Nephron (organoid): ENCODE measurements around the gene DSG2.

ENCODE experiments used
- H3K27ac Mint-ChIP-seq, 3 experiments: 2 replicates each; pipeline ENCODE4 v1.8.0; 2020; ENCODE audit warnings: mixed read lengths in 3 of 3, mild to moderate bottlenecking in 2 of 3, moderate library complexity in 1 of 3
- H3K27me3 Mint-ChIP-seq: 2 replicates; pipeline ENCODE4 v1.8.0; 2021; ENCODE audit warnings: low read depth, mild to moderate bottlenecking, moderate library complexity, mixed read lengths
- H3K36me3 Mint-ChIP-seq: 2 replicates; pipeline ENCODE4 v1.8.0; 2020; ENCODE audit warnings: low read depth, mixed read lengths
- H3K4me1 Mint-ChIP-seq: 2 replicates; pipeline ENCODE4 v1.8.0; 2020; ENCODE audit warnings: mixed read lengths
- H3K4me3 Mint-ChIP-seq, 3 experiments: 2 replicates each; pipeline ENCODE4 v1.8.0; 2020; ENCODE audit warnings: mild to moderate bottlenecking in 3 of 3, mixed read lengths in 3 of 3, moderate library complexity in 2 of 3
- H3K9me3 Mint-ChIP-seq: 2 replicates; pipeline ENCODE4 v1.8.0; 2020; ENCODE audit warnings: mixed read lengths
- TF ChIP-seq, protein P1 (sequence below), 3 experiments: fragments of 200-600 bp; sonication (generic); IDR thresholded peaks; one replicate each; pipeline ENCODE4 v1.5.0; 2021; ENCODE audit warnings: antibody characterized with exemption in 3 of 3; ENCODE audit not compliant: unreplicated experiment in 3 of 3

The DSG2 gene

DNA sequence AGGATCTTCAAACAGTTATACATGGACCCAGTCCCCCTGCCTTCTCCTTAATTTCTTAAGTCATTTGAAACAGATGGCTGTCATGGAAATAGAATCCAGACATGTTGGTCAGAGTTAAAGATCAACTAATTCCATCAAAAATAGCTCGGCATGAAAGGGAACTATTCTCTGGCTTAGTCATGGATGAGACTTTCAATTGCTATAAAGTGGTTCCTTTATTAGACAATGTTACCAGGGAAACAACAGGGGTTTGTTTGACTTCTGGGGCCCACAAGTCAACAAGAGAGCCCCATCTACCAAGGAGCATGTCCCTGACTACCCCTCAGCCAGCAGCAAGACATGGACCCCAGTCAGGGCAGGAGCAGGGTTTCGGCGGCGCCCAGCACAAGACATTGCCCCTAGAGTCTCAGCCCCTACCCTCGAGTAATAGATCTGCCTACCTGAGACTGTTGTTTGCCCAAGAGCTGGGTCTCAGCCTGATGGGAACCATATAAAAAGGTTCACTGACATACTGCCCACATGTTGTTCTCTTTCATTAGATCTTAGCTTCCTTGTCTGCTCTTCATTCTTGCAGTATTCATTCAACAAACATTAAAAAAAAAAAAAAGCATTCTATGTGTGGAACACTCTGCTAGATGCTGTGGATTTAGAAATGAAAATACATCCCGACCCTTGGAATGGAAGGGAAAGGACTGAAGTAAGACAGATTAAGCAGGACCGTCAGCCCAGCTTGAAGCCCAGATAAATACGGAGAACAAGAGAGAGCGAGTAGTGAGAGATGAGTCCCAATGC, 98.3 kb downstream of the DSG2 start:
- Mint-ChIP-seq H3K27ac (peak overlapping the region; percentile 69 to 91 (median 87)), H3K27me3 (peaks cover 6% of the 10 kb centered on the region), H3K9me3 (no peaks in the 10 kb centered on the region), H3K36me3 (no peaks in the 10 kb centered on the region), H3K4me1 (peaks cover 15% of the 10 kb centered on the region), H3K4me3 (no peak overlapping the region)
- TF ChIP-seq, protein P1, sequence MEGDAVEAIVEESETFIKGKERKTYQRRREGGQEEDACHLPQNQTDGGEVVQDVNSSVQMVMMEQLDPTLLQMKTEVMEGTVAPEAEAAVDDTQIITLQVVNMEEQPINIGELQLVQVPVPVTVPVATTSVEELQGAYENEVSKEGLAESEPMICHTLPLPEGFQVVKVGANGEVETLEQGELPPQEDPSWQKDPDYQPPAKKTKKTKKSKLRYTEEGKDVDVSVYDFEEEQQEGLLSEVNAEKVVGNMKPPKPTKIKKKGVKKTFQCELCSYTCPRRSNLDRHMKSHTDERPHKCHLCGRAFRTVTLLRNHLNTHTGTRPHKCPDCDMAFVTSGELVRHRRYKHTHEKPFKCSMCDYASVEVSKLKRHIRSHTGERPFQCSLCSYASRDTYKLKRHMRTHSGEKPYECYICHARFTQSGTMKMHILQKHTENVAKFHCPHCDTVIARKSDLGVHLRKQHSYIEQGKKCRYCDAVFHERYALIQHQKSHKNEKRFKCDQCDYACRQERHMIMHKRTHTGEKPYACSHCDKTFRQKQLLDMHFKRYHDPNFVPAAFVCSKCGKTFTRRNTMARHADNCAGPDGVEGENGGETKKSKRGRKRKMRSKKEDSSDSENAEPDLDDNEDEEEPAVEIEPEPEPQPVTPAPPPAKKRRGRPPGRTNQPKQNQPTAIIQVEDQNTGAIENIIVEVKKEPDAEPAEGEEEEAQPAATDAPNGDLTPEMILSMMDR (IDR thresholded peaks at IDR 0.05; ENCODE audit: unreplicated experiment in 3 of 3) = no peak

GRCh38 chr18:31598021-31598805, 100.2 kb downstream of the DSG2 start:
- no peaks in the 10 kb centered on the region for H3K9me3 Mint-ChIP-seq
- H3K4me1 Mint-ChIP-seq = peaks cover 15% of the 10 kb centered on the region
- TF ChIP-seq, protein P1 (IDR thresholded peaks at IDR 0.05; ENCODE audit: unreplicated experiment in 3 of 3) = no peak
- H3K27ac Mint-ChIP-seq = no peak overlapping the region
- H3K27me3 Mint-ChIP-seq = no peaks in the 10 kb centered on the region
- H3K36me3 Mint-ChIP-seq = no peaks in the 10 kb centered on the region
- H3K4me3 Mint-ChIP-seq = no peak overlapping the region
